MCF 10A (cell line): ENCODE data around the gene LRSAM1. TPM values are rescaled to one million over a fixed set of nuclear protein-coding genes. Genes with fewer than 3 reads are reported as not detected.

Experiments
- BruUV-seq: library from RNA; stranded (reverse); fragments of 400-500 nt; replicated peaks from 2 replicates; lab custom pipeline; 2021; lab: Mats Ljungman, UMichigan
- CTCF ChIA-PET: fragments of 300-600 bp; sonication (Branson Sonifier 250); formaldehyde crosslinking; extraction: SDS; loops from one replicate; lab custom pipeline; 2021; ENCODE audit warnings: antibody characterized with exemption, inconsistent platforms; lab: Yijun Ruan, JAX
- POLR2A ChIA-PET: fragments of 300-600, 350-650 bp; sonication (Branson Sonifier 250); formaldehyde crosslinking; extraction: SDS; loops from one replicate; lab custom pipeline; 2020; ENCODE audit warnings: antibody characterized with exemption, inconsistent platforms; lab: Yijun Ruan, JAX
- DNase-seq: peaks from one replicate; pipeline ENCODE4 v3.0.0-alpha.2; 2018; ENCODE audit not compliant: unreplicated experiment
- H3K27ac Mint-ChIP-seq: one replicate; pipeline ENCODE4 v1.8.0; 2022; ENCODE audit warnings: mild to moderate bottlenecking, low read depth, mixed read lengths; ENCODE audit not compliant: unreplicated experiment
- H3K27me3 Mint-ChIP-seq: one replicate; pipeline ENCODE4 v1.8.0; 2022; ENCODE audit warnings: mixed read lengths; ENCODE audit not compliant: insufficient read depth, unreplicated experiment
- H3K36me3 Mint-ChIP-seq: one replicate; pipeline ENCODE4 v1.8.0; 2022; ENCODE audit warnings: mild to moderate bottlenecking, moderate library complexity, mixed read lengths; ENCODE audit not compliant: insufficient read depth, unreplicated experiment
- H3K4me1 Mint-ChIP-seq: one replicate; pipeline ENCODE4 v1.8.0; 2022; ENCODE audit warnings: mixed read lengths; ENCODE audit not compliant: insufficient read depth, unreplicated experiment
- H3K4me3 Mint-ChIP-seq: one replicate; pipeline ENCODE4 v1.8.0; 2022; ENCODE audit warnings: mild to moderate bottlenecking, moderate library complexity, mixed read lengths; ENCODE audit not compliant: unreplicated experiment
- H3K9me3 Mint-ChIP-seq: one replicate; pipeline ENCODE4 v1.8.0; 2022; ENCODE audit warnings: mixed read lengths; ENCODE audit not compliant: unreplicated experiment
- CTCF ChIP-seq: fragments of 200-600 bp; IDR thresholded peaks from one replicate; pipeline ENCODE4 v1.8.0; 2022; ENCODE audit warnings: antibody characterized with exemption, mild to moderate bottlenecking; ENCODE audit not compliant: unreplicated experiment
- intact Hi-C: fragments of 100-400 bp; cut with micrococcal nuclease; formaldehyde crosslinking; loops from 2 replicates; pipeline ENCODE4 v1.14.1; 2022
- total RNA-seq: library from RNA; stranded (reverse); gene quantifications from 2 replicates; pipeline ENCODE4 v1.2.3, GENCODE V29; 2022

LRSAM1 gene
- total RNA-seq, 1 experiment from 2014 or later = 23.5 TPM

GRCh38 chr9:127490535-127491230 is 39.4 kb downstream of the LRSAM1 start:
- Mint-ChIP-seq H3K36me3 (peaks cover 49% of the 10 kb centered on the region), H3K4me3 (no peak overlapping the region), H3K9me3 (no peaks in the 10 kb centered on the region), H3K4me1 (no peaks in the 10 kb centered on the region), H3K27ac (no peak overlapping the region), H3K27me3 (no peaks in the 10 kb centered on the region)
- intact Hi-C loops = no loop called here
- no TSS peak for BruUV-seq
- DNase-seq = no peak
- TF ChIP-seq CTCF = no peak
- POLR2A ChIA-PET = interaction anchor here (0.6 kb wide), 1 partner anchor 121 kb away, joined by 3 read pairs; the partner anchor contains the start of gene STXBP1
- CTCF ChIA-PET = interaction anchor here (0.7 kb wide), 1 partner anchor 12 kb away, joined by 3 read pairs; no protein-coding TSS in a partner anchor

DNA sequence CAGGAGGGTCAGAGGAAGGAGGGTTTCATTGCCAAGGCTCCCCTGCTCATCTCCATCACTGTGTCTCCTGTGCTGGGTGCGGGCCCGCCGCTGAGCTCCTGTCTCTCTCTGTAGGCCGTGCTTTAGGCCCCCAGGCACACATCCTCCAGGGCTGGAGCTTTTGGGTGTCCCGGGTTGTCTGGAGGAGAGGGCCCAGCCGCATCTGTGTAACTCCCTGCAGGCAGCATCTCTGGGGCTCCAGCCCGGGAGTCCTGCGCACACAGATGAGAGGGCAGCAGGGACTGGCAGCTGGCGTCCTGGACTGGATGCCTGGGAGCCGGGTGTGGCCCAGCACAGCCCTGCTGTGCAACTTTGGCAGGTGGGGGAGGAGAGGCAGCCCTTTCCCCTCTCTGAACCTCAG is 40.2 kb downstream of the LRSAM1 start:
- Mint-ChIP-seq H3K4me1 (no peaks in the 10 kb centered on the region), H3K27me3 (no peaks in the 10 kb centered on the region), H3K9me3 (no peaks in the 10 kb centered on the region), H3K27ac (no peak overlapping the region), H3K4me3 (no peak overlapping the region), H3K36me3 (peaks cover 56% of the 10 kb centered on the region)
- ChIA-PET POLR2A (interaction anchor here (0.6 kb wide), 2 partner anchors 120 to 501 kb away, joined by 3 read pairs; partner anchors contain the start of gene STXBP1), CTCF (interaction anchor here (0.5 kb wide), 1 partner anchor 96 kb away, joined by 3 read pairs; no protein-coding TSS in a partner anchor)
- BruUV-seq = no TSS peak
- DNase-seq = no peak
- no peak for TF ChIP-seq CTCF
- intact Hi-C loops = no loop called here

DNA sequence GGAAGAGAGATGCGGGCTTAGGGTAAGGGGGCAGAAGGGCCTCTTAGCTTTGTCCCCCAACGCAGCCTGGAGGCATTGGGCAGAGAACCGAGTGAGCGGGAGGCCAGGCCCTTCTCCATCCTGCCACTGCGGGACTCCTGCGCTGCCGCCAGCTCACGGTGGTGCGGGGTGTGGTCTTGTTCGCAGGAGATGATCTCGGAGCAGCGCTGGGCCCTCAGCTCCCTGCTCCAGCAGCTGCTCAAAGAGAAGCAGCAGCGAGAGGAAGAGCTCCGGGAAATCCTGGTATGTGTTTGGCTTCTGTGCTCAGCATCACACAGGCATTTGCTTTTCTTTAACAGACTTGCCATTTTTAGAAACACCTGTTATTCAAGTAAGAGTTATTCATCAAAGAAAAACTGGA is 41.3 kb downstream of the LRSAM1 start:
- Mint-ChIP-seq H3K36me3 (peaks cover 64% of the 10 kb centered on the region), H3K27me3 (no peaks in the 10 kb centered on the region), H3K27ac (no peak overlapping the region), H3K9me3 (no peaks in the 10 kb centered on the region), H3K4me3 (no peak overlapping the region), H3K4me1 (no peaks in the 10 kb centered on the region)
- DNase-seq = no peak
- intact Hi-C loops = no loop called here
- ChIA-PET POLR2A (no interaction called here), CTCF (interaction anchor here (0.7 kb wide), 3 partner anchors 35 to 295 kb away, joined by 3 read pairs; no protein-coding TSS in a partner anchor)
- BruUV-seq = no TSS peak
- no peak for TF ChIP-seq CTCF

- no peak overlapping the region for H3K4me3 Mint-ChIP-seq
- no TSS peak for BruUV-seq
- H3K36me3 Mint-ChIP-seq = peaks cover 68% of the 10 kb centered on the region
- no peak for TF ChIP-seq CTCF
- no peak overlapping the region for H3K27ac Mint-ChIP-seq
- ChIA-PET CTCF (interaction anchor here (0.8 kb wide), 1 partner anchor 241 kb away, joined by 3 read pairs; the partner anchor contains the start of gene TOR2A), POLR2A (no interaction called here)
- H3K9me3 Mint-ChIP-seq = no peaks in the 10 kb centered on the region
- no peaks in the 10 kb centered on the region for H3K4me1 Mint-ChIP-seq
- H3K27me3 Mint-ChIP-seq = no peaks in the 10 kb centered on the region
- DNase-seq = no peak
- intact Hi-C loops = no loop called here
Observed at GRCh38 chr9:127493592-127494303, 42.4 kb downstream of the LRSAM1 start.
